GM13977 (cell line): ENCODE results near the gene BSPH1.

ENCODE experiments used
- DNase-seq: peaks from one replicate; pipeline ENCODE4 v3.0.0; 2012; ENCODE audit warnings: low spot score
- in situ Hi-C: fragments of 300-500 bp; cut with MboI; formaldehyde crosslinking; loops from one replicate; pipeline ENCODE4 v1.12.0; 2022; ENCODE audit warnings: low sequenced_read_pairs, low pct_unique_long_range_greater_than_20kb, mixed read lengths, inconsistent platforms; ENCODE audit not compliant: unreplicated experiment
- TF ChIP-seq, protein P1 (sequence below): IDR thresholded peaks from 2 replicates; pipeline ENCODE4 v1.5.1; 2012; ENCODE audit warnings: mild to moderate bottlenecking, control low read depth; ENCODE audit not compliant: insufficient read depth; ENCODE audit errors: extremely low read depth, missing control alignments

The BSPH1 gene, protein sequence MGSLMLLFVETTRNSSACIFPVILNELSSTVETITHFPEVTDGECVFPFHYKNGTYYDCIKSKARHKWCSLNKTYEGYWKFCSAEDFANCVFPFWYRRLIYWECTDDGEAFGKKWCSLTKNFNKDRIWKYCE

DNA sequence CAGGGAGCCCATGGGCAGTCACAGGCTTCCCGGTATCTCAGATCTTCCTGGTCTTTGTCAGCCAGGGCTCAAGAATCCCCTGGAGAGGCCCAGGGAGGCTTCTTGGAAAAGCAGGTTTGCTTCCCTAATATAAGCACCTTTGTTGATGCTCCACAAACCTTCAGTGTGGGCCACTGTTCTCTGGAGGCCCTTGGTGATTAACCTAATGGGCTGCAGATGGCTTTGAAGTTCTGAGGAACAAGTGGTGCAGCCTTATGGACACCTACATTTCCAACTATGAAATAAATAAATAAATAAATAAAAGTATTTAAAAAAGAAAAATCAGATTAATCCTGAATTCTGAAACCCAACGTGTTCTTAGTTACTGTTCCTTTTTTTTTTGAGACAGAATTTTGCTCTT is at the start of gene BSPH1:
BSPH1 (minus strand) TSS at position 101 of the 400 bp plus-strand sequence; CDS start at position 12, 89 bp downstream.
- TF ChIP-seq, protein P1, sequence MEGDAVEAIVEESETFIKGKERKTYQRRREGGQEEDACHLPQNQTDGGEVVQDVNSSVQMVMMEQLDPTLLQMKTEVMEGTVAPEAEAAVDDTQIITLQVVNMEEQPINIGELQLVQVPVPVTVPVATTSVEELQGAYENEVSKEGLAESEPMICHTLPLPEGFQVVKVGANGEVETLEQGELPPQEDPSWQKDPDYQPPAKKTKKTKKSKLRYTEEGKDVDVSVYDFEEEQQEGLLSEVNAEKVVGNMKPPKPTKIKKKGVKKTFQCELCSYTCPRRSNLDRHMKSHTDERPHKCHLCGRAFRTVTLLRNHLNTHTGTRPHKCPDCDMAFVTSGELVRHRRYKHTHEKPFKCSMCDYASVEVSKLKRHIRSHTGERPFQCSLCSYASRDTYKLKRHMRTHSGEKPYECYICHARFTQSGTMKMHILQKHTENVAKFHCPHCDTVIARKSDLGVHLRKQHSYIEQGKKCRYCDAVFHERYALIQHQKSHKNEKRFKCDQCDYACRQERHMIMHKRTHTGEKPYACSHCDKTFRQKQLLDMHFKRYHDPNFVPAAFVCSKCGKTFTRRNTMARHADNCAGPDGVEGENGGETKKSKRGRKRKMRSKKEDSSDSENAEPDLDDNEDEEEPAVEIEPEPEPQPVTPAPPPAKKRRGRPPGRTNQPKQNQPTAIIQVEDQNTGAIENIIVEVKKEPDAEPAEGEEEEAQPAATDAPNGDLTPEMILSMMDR = no peak
- DNase-seq = no peak
- in situ Hi-C loops = no loop called here

DNA sequence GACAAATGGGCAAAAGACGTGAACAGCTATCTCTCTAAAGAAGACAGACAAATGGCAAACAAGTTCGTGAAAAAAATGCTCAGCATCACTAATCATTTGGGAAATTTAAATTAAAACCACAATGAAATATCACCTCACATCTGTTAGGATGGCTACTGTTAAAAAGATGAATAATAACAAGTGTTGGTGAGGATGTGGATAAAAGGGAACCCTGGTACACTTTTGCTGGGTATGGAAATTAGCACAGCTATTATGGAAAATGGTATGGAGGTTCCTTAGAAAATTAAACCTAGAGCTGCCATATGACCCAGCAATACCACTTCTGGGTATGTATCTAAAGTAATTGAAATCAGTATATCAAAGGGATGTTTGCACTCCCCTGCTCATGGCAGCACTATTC is 44.8 kb upstream of the BSPH1 start:
- TF ChIP-seq, protein P1 = no peak
- in situ Hi-C loops = no loop called here
- no peak for DNase-seq

DNA sequence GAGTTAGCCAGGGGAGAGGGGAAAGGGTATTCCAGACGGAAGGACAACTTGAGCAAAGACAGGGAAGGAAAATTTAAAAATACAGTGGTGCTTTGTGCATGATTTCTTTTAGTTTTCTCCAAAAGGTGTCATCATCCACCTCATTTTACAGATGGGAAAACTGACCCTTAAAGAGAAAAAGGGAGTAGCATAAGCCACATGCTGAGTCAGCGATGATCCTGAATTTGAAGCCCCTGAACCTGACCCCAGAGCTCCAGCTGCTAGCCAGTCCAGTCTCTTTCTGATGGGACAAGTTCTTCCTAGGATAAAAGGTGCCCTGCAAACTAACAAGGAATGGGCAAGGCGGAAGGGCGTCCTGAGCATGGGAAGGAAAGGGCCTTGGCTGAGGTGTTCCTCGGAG is 41.6 kb upstream of the BSPH1 start:
- in situ Hi-C loops = no loop called here
- TF ChIP-seq, protein P1 = no peak
- DNase-seq = no peak

DNA sequence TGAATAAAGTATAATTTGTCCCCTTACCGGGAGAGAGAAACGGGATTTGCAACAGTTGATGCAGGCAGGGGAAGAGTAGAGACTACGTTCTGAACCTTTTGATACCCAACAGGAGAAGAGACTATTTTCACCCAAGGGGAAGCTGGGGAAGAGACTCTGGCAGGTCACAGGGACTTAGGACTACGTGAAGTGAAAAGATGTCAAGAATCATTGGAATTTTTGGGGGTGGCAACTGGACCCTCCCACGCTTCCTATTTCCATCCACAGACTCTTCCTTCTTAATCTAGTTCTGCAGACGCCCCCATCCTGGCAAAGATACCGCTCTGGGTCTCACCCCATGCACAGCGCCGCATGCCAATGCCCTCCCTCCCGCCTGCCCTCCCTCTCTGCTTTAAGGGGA is 38.1 kb upstream of the BSPH1 start:
- TF ChIP-seq, protein P1 = no peak
- in situ Hi-C loops = no loop called here
- DNase-seq = no peak

DNA sequence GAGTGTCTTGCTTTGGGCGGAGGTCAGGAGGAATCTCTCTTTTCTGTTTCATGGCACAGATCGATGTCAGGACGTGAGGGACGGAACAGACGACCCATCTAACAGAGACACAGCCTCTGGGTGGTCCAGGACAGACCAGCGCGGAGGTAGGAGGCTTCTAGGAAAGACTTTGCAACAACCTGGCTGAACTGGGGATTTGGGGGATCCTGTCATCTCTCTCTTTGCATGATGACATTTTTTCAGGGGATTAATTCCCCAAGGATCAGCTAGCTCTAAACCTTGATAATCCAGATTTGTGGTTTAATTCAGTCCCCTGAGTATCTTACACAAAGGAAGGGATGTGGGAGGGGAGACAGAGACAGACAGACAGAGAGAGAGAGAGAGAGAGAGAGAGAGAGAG is 37.5 kb upstream of the BSPH1 start:
- DNase-seq = no peak
- TF ChIP-seq, protein P1 = no peak
- in situ Hi-C loops = no loop called here

DNA sequence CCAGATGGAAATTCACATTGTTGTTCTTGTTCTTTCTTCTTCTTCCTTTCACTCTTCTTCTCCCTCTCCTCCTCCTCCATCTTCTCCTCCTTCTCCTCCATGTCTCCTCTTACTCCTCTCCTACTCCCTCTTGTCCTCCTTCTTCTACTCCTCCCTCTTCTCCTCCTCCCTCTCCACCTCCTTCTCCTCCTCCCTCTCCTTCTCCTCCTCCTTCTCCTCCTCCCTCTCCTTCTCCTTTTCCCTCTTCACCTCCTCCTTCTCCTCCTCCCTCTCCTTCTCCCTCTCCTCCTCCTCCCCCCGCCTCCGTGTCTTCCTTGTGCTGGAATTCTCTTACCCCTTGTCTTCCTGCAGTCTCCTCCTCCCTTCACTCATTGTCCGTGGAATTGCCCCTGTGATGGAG is 33.5 kb upstream of the BSPH1 start:
- in situ Hi-C loops = no loop called here
- TF ChIP-seq, protein P1 = no peak
- DNase-seq = no peak

DNA sequence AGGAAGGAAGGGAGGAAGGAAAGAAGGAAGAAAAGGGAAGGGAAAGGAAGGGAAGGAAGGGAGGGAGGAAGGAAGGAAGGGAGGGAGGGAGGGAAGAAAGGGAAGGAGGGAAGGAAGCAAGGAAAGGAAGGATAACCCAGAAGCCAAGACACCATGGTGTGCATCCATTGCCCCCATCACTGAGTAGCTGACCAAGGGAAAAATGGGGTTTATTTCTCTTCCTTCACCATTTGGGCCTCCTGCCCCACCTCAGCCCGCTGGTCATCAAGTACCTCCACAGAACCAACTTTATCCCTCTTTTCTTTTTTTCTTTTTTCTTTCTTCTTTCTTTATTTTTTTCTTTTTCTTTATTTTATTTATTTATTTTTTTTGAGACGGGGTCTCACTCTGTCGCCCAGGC is 31.5 kb upstream of the BSPH1 start:
- in situ Hi-C loops = no loop called here
- TF ChIP-seq, protein P1 = no peak
- no peak for DNase-seq
